Osteoblast (primary cell): ENCODE data around the gene RHBDF1. TPM values are rescaled to one million over a fixed set of nuclear protein-coding genes. Genes with fewer than 3 reads are reported as not detected.

Source experiments
- DNase-seq: peaks from one replicate; pipeline ENCODE4 v3.0.0; 2011; ENCODE audit warnings: low spot score, mixed read lengths; ENCODE audit not compliant: insufficient read length; ENCODE audit errors: missing footprints
- H2AFZ ChIP-seq: 2 replicates; pipeline ENCODE4 v1.6.0; 2011; ENCODE audit warnings: mild to moderate bottlenecking, low read length
- H3K27ac ChIP-seq: 2 replicates; pipeline ENCODE4 v1.5.1; 2011; ENCODE audit warnings: mild to moderate bottlenecking, low read depth, low read length, moderate library complexity
- H3K27me3 ChIP-seq: 2 replicates; pipeline ENCODE4 v1.6.0; 2012; ENCODE audit warnings: mild to moderate bottlenecking, control low read depth, inconsistent platforms, low read length, moderate library complexity; ENCODE audit not compliant: insufficient read depth
- H3K36me3 ChIP-seq: 2 replicates; pipeline ENCODE4 v1.5.1; 2011; ENCODE audit warnings: mild to moderate bottlenecking, low read length, control low read depth, moderate library complexity; ENCODE audit not compliant: insufficient read depth
- H3K4me1 ChIP-seq: 2 replicates; pipeline ENCODE4 v1.5.1; 2011; ENCODE audit warnings: mild to moderate bottlenecking, low read length, control low read depth, moderate library complexity; ENCODE audit not compliant: insufficient read depth
- H3K4me2 ChIP-seq: 2 replicates; pipeline ENCODE4 v1.6.0; 2011; ENCODE audit warnings: mild to moderate bottlenecking, low read length; ENCODE audit not compliant: insufficient read depth
- H3K4me3 ChIP-seq: fragments of 200-600 bp; sonication (generic); 3 replicates; pipeline ENCODE4 v1.5.1; 2012; ENCODE audit warnings: mild to moderate bottlenecking, low read length, inconsistent platforms; ENCODE audit not compliant: insufficient read depth
- H3K79me2 ChIP-seq: 2 replicates; pipeline ENCODE4 v1.6.0; 2012; ENCODE audit warnings: mild to moderate bottlenecking, low read length, control low read depth, inconsistent platforms; ENCODE audit not compliant: insufficient read depth
- H3K9me3 ChIP-seq: 2 replicates; pipeline ENCODE4 v1.5.1; 2011; ENCODE audit warnings: low read depth, low read length, control low read depth
- H4K20me1 ChIP-seq: 2 replicates; pipeline ENCODE4 v1.6.0; 2012; ENCODE audit warnings: mild to moderate bottlenecking, low read length, control low read depth; ENCODE audit not compliant: insufficient read depth
- CTCF ChIP-seq: IDR thresholded peaks from 2 replicates; pipeline ENCODE4 v1.5.1; 2011; ENCODE audit warnings: mild to moderate bottlenecking, low read depth, low read length, moderate library complexity; ENCODE audit errors: extremely low read depth
- total RNA-seq: library from RNA; depleted of rRNA; stranded (reverse); fragments of >200 nt; gene quantifications from 2 replicates; pipeline ENCODE4 v1.2.3, GENCODE V29; 2012

RHBDF1 gene
- total RNA-seq, 1 donor, result 32.2 TPM

GRCh38 chr16:71540-72401 lies 660 bp downstream of the RHBDF1 start:
- H3K4me3 ChIP-seq, result peak overlapping the region; percentile 93
- peak overlapping the region; percentile 90 for H3K4me2 ChIP-seq
- DNase-seq, result peak; percentile 99
- H4K20me1 ChIP-seq, result peaks cover 47% of the 10 kb centered on the region
- no peaks in the 10 kb centered on the region for H3K27me3 ChIP-seq
- no peaks in the 10 kb centered on the region for H3K9me3 ChIP-seq
- H3K4me1 ChIP-seq, result peaks cover 35% of the 10 kb centered on the region
- peak overlapping the region; percentile 56 for H3K27ac ChIP-seq
- peaks cover 53% of the 10 kb centered on the region for H3K79me2 ChIP-seq
- H3K36me3 ChIP-seq, result no peaks in the 10 kb centered on the region
- no peak for TF ChIP-seq CTCF
- H2AFZ ChIP-seq, result peak overlapping the region; percentile 77

- Histone ChIP-seq H3K9me3 (no peaks in the 10 kb centered on the region), H3K4me3 (peak overlapping the region; percentile 93), H3K4me1 (peaks cover 29% of the 10 kb centered on the region), H4K20me1 (peaks cover 53% of the 10 kb centered on the region), H3K36me3 (no peaks in the 10 kb centered on the region), H3K27ac (peak overlapping the region; percentile 56), H3K4me2 (peak overlapping the region; percentile 90), H3K27me3 (no peaks in the 10 kb centered on the region), H2AFZ (no peak overlapping the region), H3K79me2 (peaks cover 59% of the 10 kb centered on the region)
- no peak for DNase-seq
- TF ChIP-seq CTCF, result no peak
Measured at GRCh38 chr16:71210-71539, 1.3 kb downstream of the RHBDF1 start.

GRCh38 chr16:69181-69580 lies 3.2 kb downstream of the RHBDF1 start:
- Histone ChIP-seq H3K4me3 (no peak overlapping the region), H3K79me2 (peaks cover 79% of the 10 kb centered on the region), H3K27ac (no peak overlapping the region), H3K36me3 (peaks cover 9% of the 10 kb centered on the region), H3K27me3 (no peaks in the 10 kb centered on the region), H2AFZ (no peak overlapping the region), H3K4me2 (no peak overlapping the region), H3K4me1 (peaks cover 22% of the 10 kb centered on the region), H3K9me3 (no peaks in the 10 kb centered on the region), H4K20me1 (peaks cover 71% of the 10 kb centered on the region)
- DNase-seq, result no peak
- no peak for TF ChIP-seq CTCF

DNA sequence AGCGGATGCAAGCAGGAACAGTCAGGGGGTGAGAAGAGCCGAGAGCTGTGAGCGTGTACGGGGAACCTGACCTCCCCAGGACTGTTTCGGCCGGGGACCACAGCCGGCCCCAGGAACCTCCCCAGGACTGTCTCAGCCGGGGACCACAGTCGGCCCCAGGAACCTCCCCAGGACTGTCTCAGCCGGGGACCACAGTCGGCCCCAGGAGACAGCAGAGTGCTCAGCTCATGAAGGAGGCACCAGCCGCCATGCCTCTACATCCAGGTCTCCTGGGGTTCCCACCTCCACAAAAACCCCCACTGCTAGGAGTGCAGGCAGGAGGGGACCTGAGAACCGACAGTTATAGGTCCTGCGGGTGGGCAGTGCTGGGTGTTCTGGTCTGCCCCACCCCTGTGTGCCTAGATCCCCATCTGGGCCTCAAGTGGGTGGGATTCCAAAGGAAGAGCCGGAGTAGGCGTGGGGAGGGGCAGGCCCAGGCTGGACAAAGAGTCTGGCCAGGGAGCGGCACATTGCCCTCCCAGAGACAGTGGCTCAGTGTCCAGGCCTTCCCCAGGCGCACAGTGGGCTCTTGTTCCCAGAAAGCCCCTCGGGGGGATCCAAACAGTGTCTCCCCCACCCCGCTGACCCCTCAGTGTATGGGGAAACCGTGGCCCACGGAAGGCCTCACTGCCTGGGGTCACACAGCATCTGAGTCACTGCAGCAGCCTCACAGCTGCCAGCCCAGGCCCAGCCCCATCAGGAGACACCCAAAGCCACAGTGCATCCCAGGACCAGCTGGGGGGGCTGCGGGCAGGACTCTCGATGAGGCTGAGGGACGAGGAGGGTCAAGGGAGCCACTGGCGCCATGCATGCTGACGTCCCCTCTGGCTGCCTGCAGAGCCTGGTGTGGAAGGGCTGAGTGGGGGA lies 4.3 kb downstream of the RHBDF1 start:
- peaks cover 86% of the 10 kb centered on the region for H3K79me2 ChIP-seq
- peak overlapping the region; percentile 42 for H3K27ac ChIP-seq
- no peak for TF ChIP-seq CTCF
- H3K4me1 ChIP-seq, result peaks cover 22% of the 10 kb centered on the region
- peaks cover 18% of the 10 kb centered on the region for H3K36me3 ChIP-seq
- H4K20me1 ChIP-seq, result peaks cover 80% of the 10 kb centered on the region
- no peak overlapping the region for H3K4me2 ChIP-seq
- no peaks in the 10 kb centered on the region for H3K9me3 ChIP-seq
- H2AFZ ChIP-seq, result no peak overlapping the region
- peak; percentile 98 for DNase-seq
- no peak overlapping the region for H3K4me3 ChIP-seq
- H3K27me3 ChIP-seq, result no peaks in the 10 kb centered on the region
